CD4-positive, alpha-beta T cell treated with Interleukin-1 beta for 1 hour (primary cell): ENCODE results near the gene NUBPL.
"Not testable (repeated sequence)": the region's sequence is repeated elsewhere in the genome, so short reads cannot be mapped to it uniquely, and the experiment has no call there.

Experiments
- DNase-seq, 2 donors: peaks; one replicate each; pipeline ENCODE4 v3.0.0-alpha.2; 2020 to 2022

Gene NUBPL

DNA sequence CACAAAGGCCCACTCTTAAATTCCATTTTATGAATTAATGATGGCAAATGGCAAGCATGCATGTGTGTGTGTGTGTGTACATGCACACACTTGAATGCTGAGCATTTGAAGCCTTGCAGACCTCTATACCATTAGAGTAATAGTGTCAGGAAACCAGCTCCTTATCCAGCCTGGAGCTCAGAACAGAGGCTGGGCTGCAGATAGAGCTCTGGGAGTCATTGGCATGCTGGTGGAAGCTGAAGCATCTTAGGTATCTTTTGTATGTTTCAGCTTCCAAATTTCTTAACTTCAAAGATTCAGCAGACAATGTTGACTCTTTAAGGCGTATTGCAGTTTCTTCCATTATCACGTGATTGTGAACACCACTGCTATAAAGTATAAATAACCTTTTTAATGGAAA lies 323.0 kb downstream of the NUBPL start:
- DNase-seq: no peak

GRCh38 chr14:31884776-31885379 lies 323.7 kb downstream of the NUBPL start:
- no peak for DNase-seq

GRCh38 chr14:31886156-31886835 lies 325.1 kb downstream of the NUBPL start:
- no peak for DNase-seq

- DNase-seq: no peak
These were observed 326.9 kb downstream of the NUBPL start for GRCh38 chr14:31887929-31888580.

DNA sequence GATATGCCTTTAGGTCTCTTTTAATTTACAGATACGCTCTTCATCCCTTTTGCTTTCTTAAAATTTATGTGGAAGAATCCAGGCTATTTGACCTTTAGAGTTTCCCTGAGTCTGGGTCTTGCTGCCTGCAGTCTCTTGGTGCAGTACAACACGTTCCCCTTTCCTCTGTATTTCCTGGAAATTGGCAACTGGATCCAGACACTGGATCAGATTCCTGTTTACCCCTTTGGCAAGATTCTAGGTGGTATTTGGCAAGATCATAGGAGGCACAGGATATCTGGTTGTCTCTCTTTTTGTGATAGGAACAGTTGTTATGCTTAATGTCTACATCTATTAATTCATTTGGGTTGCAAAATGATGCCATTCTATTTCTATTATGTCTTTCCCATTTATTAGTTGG lies 328.1 kb downstream of the NUBPL start:
- DNase-seq: no peak

GRCh38 chr14:31890202-31890601 lies 329.0 kb downstream of the NUBPL start:
- DNase-seq: not testable (repeated sequence)

- DNase-seq: no peak
These were observed 332.1 kb downstream of the NUBPL start for GRCh38 chr14:31893221-31893757.

DNA sequence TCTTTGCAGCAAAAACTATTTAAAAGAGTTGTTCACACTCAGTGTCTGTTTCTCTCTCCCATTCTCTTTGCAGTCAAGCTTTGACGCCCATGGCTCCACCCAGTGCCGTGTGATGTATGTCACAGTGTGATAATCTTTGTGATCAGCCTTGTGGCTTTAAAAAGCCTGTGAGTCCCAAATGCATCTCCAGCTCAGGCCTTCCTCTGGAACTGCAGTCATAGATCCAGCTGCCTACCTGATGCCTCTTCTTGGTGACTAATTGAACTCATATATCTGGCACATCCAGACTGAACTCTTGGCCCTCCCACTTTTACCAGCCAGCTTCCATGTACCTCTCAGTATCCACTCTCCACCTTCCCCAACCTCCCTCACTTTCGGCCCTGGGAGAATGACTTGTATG lies 333.1 kb downstream of the NUBPL start:
- no peak for DNase-seq

- no peak for DNase-seq
These were observed 334.0 kb downstream of the NUBPL start for GRCh38 chr14:31895206-31895605.

- DNase-seq: no peak
These were observed 334.4 kb downstream of the NUBPL start for GRCh38 chr14:31895646-31896045.

- DNase-seq: no peak
These were observed 336.5 kb downstream of the NUBPL start for GRCh38 chr14:31897581-31898186.

DNA sequence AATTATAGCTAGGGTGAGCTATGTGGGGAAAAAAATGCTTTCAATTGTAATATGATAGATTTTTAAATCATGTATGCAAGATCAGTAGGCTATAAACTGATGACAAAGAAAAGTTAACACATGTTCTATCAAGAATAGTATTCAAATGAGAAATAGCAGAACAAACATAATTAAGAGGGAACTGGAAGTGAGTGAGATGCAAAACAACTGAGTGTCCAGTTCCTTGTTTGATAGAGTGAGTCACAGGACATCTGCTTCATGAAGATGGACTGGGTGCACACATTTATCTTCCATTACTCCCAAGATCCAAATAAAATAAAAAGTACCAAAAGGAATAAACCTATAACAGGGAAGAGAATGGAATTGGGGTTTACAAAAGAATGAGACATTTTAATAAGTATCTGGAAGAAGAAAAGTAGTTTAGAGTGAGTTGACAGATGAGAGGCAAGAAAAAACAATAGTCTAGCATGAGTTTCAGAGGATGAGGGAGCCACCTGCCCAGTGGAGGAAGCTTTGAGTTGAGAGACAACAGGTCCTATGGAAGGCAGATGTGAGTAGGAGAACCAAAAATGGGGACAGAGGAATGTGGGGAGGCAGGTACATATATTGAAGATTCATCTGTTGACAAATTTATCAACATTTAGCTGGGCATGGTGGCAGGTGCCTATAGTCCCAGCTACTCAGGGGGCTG lies 337.8 kb downstream of the NUBPL start:
- DNase-seq: no peak

DNA sequence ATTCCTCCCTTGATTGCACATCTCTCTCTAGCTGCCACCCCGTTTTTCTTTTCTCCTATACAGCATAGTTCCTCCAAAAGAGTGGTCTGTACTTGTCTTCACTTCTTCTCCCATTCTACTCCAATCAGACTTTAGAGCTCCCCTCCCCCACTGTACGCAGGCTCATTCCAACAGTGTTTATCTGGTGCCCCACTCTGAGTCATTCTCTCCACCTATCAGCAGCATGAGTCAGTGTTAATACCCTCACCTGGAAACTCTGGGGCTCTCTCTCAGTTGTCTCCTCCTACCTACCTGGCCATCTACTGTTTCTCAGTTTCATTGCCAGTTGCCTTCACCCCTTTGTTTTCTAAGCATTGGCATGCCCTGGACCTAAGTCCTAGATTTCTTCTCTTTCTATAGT lies 340.8 kb downstream of the NUBPL start:
- DNase-seq: no peak

GRCh38 chr14:31902945-31903646 lies 341.9 kb downstream of the NUBPL start:
- no peak for DNase-seq

DNA sequence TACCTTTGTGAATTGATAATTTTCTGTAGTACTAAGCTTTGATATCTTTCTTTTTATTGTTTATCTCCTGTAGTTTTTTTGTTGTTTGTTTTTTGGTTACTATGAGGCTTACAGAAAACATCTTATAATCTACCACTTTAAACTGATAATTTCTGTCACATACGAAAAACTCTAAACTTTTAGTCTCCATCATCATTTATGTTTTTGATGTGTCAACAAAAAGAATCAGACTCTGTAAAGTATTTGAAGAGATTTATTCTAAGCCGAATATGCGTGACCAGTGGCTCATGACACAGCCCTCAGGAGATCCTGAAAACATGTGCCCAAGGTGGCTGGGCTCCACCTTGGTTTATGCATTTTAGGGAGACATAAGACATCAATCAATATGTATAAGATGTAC lies 348.8 kb downstream of the NUBPL start:
- no peak for DNase-seq
